Stimulated activated CD8-positive, alpha-beta memory T cell treated with anti-CD3 and anti-CD28 coated beads, Interleukin-12 subunit alpha, Interleukin-12 subunit beta, amount 100 ng/mL, for 1 hour (primary cell): ENCODE results near the gene ACSS2.

Experiments used
- DNase-seq: peaks from one replicate; pipeline ENCODE4 v3.0.0-alpha.2; 2020; ENCODE audit warnings: low read depth

Gene ACSS2

DNA sequence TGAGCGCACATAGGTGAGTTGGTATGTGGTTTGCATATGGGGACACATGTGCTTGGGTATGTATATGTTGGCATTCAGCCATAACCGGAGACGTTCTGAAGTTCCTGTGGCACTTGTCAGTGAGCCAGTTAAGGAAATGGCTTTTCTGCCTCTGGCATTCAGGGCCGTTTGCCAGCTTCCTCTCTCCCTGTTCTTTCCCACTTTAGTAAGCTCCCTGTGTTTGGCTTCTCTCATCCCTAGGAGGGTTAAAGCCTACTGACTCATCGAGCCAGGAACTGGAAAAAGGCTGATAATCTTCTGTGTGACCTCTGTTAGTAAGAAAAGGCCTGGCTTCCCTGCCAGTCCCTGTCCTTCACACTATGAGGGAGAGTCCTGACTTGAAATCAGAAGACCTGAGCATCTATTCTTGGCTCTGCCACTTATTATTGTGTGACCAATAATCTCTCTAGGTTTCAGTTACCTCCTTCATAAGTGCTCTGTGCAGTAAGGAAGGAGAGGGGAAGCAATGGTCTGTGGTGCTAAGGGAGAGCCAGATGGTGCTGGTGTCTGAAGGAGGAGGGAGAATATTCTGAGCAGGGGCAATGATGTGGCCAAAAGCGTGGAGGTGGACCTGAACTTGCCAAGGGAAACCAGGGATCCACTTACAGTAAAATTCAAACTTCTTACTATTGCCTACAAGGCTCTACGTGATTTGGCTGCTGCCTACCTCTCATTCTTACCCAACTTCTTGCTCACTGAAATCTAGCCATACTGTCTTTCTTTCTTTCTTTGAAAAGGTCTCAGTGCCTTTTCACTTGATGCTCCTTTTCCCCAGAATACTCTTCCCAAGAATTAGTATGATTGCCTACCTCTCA is 31.4 kb downstream of the ACSS2 start:
- DNase-seq, result no peak

DNA sequence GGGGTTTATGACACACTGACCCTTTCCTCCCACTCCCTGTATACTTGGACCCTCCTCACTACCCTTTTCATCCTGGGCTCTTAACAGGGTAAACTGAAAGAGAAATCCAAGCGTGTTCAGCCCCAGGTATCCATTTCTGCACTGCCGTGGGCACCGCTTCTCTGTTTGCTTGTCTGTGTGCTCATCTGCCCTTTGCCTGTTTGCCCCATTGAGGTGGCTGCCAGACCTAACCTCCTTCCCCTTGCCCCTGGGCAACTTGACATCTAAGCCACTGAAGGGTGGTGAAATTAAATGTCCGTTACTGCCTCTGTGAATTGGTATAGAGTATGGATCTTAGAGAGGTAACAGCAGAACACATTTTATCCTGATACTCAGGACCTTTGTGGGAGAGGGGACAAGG is 38.7 kb downstream of the ACSS2 start:
- DNase-seq, result no peak

DNA sequence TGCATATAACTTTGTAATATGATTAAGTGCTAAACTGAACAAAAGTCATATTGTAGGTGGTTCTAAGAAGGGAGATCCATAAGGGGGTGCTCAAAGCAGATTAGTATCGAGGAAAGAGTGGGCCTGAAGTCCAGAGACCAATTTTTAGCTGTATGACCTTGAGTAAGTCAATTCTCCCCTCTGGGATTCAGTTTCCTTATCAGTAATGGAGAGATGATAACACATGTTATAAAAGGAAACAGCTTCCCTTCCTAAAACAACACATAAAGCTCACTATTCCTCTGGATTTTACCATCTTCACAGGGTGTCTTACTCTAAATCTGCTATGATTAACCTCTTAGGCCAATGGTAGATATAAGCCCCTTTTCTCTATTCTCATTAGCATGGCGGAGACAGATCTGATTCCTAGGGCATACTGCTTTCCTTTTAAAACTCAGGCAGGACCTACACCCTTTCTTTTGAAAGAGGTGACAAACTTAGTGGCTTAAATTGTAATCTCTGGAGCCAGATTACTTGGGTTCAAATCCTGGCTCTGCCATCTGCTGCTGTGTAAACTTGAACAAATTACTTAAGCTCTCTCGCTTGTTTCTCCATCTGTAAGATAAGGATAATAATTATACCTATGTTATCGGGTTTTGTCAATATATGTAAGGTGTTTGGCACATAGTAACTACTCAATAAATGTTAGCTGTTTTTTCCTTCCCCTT is 39.5 kb downstream of the ACSS2 start:
- DNase-seq, result no peak

DNA sequence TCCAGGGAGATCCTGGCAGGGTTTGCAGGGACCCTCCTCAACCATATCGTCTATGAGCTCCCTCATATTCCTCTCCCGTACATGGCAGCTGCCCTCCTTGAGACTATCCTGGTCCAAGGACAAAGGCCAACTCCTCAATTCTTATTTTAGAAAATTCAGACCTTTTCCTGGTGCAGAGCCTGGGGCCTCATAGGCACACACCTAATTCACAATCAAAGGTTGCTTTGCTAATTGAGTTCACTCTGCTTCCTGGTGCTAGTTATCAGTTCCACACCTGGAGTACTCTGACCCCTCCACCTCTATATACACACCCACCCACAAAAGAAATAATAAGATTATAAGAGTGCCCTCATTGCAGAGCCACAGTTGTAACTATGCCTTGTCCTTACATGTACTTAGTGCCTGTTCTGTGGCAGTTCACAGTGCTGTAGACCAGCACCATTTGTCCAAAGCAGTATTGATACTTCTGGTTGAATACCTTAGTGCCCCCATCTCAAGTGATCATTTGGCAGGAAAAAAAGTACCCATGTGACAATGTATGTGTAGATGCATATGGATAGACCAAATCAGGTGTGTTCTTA is 40.5 kb downstream of the ACSS2 start:
- no peak for DNase-seq

DNA sequence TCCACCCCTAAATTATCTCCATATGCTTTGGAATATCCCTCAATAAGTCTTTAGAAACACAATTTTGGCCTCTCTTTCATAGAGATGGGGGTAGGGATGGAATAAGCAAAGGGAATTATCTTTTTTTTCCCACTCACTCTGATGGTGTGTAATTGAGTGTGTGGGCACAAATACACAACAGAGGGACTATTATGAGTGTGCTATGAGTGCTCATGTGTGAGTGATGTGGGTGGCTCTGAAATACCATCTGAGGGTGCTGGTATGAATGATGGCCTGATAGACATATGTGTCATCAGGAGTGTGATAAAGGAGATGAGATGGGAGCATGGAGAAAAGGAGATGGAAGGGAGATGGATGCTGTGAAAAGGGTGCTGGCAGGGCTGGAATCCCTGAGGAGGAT is 43.6 kb downstream of the ACSS2 start:
- DNase-seq, result no peak

DNA sequence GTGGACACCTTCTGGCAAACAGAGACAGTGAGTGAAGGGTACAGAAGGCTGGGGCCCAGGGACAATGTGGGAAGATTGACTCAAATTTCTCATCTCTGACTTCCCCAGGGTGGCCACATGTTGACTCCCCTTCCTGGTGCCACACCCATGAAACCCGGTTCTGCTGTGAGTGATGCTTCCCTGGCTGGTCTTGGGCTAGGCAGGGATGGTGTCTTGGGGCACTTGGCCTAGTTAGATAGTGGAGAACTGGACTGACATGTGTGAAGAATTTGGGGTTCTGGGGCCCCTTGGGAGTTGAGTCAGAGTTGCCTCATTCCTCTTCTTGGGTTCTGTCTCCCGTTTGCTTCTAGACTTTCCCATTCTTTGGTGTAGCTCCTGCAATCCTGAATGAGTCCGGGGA is 45.0 kb downstream of the ACSS2 start:
- DNase-seq, result no peak

DNA sequence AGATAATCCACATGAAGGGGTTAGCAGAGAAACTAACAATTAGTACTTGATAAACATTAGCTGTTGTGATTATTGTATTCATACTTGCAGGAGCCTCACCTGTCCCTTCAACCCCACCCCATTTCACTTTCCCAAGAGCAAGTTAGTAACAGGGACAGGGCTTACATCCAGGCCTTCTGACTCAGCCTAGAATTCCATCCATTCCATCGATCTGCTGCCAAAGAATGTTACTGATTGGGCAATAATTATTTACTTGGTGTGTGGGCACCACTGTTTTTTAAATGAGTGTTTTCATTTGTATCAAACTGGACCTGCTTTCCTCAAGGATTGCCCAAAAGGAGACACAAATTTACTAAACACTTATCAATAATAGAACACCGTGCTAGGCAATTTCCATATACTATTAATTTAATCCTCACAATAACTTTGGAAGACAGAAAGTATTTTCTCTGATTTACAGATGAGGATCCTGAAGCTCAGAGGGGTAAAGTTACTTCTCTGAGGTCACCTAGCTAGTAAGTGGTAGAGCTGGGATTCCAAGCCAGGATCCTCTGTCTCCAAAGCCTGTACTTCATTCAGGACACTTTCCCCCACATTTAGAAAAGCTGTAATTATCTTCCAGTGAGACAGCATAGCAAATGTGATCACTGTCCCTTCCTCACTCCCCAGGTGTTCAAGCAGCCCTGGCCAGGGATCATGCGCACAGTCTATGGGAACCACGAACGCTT is 46.4 kb downstream of the ACSS2 start:
- no peak for DNase-seq

DNA sequence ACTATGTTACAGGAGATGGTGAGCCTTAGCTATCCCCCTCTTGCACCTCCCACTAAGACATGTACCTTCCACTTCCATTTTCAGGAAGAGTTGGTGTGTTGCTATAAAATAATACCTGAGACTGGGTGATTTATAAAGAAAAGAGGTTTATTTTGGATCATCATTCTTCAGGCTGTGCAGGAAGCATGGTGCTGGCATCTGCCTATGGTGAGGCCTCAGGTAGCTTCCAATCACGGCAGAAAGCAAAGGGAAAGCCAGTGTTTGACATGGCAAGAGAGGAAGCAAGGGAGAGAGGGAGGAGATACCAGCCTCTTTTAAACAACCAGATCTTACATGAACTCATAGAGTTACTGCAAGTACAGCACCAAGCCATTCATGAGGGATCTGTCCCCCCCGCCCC is 47.0 kb downstream of the ACSS2 start:
- DNase-seq, result no peak

DNA sequence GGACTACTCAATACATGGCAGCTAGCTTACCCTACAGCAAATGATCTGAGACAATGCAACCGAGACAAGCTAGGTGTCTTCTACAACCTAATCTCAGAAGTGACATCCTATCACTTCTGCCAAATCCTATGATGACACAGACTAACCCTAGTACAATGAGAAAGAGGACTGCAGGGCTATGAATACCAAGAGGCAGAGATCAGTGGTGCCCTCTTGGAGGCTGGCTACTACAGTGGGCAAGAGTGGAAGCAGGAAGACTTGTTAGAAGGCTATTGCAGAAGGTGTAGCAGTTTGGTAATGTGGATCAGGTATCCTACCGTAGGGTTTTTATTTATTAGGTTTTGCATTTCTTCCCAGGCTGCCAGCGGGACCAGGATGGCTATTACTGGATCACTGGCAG is 48.9 kb downstream of the ACSS2 start:
- no peak for DNase-seq

DNA sequence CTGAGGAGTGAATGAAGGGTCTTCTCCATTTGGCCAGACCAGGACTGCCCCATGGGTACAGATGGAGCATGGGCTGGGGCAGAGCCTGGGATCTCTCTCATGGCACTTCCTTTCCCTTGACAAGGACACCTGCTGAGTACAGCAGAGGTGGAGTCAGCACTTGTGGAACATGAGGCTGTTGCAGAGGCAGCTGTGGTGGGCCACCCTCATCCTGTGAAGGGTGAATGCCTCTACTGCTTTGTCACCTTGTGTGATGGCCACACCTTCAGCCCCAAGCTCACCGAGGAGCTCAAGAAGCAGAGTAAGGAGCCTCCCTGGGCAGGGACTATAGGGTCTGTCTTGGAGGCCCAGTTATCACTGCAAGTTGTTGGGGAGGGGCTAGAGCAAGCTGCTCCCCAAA is 49.6 kb downstream of the ACSS2 start:
- no peak for DNase-seq

DNA sequence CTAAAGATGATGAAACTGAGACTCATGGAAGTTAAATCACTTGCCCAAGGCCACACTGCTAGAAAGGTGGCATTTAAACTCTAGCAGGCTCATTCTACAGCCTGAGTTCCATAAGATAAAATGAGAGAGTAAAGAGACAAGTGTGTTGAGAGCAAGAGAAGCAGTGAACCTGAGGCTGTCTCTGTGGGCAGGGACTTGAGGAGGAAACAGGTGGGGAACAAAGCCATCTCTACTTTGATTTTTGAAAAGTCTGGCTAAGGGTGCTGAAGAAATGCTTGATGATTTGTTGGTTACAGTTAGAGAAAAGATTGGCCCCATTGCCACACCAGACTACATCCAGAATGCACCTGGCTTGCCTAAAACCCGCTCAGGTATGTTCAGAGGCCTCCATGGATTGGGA is 50.2 kb downstream of the ACSS2 start:
- DNase-seq, result no peak

DNA sequence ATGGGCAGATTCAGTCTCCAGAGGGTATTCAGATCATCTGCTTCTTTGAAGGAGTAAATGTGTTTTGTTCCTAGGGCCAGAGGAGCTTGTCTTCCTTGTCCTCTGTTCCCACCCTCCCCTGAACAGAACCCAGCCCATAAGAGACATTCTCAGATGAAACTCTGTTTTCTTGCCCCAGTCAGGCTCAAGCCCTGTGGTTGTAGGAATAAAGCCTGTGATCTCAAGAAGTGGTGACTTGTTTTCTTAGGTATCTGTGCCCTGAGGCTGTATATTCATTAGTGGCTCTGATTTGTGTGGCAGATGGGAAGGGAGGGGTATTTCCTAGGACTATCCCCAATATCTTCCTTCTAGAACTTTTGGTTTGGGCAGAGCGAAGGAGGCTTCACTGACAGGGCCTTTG is 51.3 kb downstream of the ACSS2 start:
- no peak for DNase-seq

DNA sequence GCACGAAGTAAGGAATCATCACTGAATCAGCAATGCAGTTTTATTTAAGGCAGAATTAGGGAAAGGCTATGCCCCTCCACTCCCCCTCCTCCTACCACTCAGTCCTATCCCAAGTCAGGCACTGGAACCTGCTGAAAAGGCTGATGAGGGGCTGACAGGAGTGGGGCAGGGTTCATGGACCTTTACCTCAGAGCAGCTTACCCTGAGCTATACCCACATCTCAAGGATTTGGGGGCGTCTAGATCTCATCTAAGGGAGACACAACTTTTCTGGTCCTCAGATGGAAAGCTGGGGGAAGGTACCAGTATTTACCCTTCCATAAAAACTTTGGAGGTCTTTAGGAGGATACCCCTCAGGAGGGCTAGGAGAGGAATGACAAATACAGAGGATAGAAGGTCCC is 52.0 kb downstream of the ACSS2 start:
- DNase-seq, result no peak

DNA sequence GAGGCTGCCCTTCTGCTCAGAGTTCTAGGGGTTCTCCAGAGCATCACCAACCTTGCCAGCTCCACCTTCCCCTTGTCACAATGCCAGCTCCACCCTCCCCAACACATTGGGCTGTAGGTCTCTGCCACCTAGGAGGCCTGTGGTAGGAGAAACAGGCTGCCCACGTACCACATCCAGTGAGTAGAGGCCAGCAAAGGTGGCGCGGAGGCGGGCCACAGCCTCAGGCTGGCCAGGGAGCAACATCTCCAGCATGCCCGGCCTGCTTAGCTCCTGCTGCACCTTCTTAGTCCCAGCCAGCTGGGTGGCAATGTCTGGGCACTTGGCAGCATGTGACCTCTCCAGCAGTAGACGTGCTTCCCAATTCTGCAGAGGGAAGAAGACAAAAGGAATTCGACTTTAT is 55.4 kb downstream of the ACSS2 start:
- no peak for DNase-seq

DNA sequence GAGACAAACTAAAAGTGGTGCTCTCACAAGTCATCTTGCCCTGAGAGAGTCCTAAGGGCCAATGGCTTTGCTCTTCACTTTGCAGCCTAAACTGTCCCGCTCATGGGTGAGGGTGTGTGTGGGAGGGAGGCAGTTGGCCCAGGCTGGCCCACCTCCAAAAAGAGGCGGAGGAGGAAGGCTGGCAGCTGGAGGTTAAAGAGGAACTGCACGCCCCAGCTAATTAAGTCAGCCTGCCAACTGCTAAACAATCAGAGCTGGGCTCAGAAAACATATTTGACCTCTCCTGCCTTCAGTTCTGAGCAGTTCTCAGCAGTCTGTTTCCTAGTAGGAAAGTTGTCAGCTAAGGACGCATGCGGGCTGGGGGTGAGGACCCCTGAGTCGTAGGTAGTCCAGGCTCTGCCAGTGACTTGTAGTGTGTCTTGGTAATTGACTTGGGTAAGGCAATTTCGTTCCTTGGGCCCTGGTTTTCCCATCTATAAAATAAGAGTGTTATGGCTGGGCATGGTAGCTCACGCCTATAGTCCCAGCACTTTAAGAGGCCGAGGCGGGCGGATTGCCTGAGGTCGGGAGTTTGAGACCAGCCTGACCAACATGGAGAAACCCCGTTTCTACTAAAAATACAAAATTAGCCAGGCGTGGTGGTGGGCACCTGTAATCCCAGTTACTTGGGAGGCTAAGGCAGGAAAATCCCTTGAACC is 62.2 kb downstream of the ACSS2 start:
- no peak for DNase-seq

DNA sequence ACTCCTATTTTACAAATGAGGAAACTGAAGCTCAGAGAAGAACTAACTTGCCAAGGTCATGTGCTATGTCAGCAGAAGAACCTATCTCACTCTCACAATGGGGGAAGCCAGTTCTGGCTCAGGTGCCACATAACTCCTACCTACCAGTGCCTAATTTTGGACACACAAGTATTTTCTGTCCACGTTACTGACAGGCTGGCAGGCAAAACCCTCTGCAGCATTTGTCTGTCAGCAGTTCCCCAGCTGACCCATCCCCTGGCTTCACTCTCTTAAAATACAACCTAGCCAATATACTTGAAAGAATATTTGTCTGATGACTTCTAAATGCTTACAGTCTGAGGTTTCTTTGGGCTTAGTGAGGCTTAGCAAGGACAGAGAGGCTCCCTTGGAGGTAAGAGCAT is 63.7 kb downstream of the ACSS2 start:
- DNase-seq, result no peak

DNA sequence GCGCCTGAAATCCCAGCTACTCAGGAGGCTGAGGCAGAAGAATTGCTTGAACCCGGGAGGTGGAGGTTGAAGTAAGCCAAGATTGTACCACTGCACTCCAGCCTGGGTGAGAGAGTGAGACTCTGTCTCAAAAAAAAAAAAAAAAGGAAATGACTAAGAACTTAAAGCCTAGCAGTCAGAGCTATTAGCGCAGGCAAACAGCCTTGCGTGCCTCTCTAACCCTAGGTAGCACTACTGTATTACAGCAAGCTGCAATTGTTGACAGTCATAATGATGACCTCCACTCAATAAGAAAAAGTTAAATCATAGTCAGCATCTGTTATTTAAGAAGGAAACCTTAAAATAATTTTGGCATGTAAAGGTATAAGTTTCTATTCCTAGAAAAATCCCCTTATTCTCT is 64.8 kb downstream of the ACSS2 start:
- DNase-seq, result no peak

DNA sequence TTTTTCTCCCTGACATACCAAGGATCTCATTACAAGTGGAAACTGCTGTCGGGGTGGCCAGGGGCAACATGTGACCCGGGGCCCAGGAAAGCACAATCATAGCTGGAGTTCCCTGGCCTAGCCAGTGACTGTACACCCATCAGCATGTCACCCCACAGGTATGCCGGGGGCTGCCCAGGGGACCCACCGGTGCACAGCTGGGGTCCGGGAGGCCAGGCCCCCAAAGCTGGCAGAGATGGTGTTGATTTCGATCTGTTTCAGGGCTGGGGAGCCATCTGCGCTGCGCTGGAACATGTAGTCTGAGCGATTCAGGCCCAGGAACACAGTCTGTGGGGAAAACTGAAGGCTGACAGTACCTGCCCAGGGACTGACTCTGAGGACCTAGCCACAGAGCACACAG is 65.9 kb downstream of the ACSS2 start:
- DNase-seq, result no peak

DNA sequence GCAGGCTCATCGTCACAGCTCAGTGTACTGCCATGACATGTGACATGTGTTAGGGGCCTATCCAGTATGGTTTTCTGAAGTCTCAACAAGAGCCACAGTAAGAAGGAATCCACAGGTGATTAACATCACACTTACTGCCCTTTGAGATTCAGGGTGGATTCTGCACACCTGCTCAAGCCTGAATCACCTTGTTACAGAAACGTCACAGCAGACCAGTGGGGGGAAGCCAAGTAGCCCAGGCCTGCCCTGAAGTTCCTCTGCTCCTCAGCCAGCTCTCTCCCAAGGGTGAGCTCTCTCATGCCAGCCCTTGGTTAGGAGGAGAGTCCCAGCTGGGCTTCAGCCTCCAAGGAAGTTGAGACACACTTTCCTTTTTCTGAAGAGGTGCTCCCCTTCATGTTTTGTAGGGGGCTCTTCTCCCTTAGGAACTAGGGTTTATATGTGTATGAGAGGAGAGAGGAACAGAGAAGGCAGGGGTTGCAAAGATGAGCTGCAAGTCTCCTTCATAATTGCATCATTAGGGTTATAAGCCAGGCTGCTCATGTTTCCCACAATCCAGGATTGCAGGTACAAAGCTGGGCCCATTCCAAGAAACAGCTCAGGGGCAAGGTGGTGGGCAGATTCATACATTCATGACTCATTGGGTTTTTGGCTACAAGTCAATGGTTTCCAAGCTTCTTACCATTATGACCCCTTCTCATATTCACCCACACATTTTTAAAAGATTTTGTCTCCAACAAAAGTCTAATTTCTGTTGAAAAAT is 67.6 kb downstream of the ACSS2 start:
- no peak for DNase-seq

DNA sequence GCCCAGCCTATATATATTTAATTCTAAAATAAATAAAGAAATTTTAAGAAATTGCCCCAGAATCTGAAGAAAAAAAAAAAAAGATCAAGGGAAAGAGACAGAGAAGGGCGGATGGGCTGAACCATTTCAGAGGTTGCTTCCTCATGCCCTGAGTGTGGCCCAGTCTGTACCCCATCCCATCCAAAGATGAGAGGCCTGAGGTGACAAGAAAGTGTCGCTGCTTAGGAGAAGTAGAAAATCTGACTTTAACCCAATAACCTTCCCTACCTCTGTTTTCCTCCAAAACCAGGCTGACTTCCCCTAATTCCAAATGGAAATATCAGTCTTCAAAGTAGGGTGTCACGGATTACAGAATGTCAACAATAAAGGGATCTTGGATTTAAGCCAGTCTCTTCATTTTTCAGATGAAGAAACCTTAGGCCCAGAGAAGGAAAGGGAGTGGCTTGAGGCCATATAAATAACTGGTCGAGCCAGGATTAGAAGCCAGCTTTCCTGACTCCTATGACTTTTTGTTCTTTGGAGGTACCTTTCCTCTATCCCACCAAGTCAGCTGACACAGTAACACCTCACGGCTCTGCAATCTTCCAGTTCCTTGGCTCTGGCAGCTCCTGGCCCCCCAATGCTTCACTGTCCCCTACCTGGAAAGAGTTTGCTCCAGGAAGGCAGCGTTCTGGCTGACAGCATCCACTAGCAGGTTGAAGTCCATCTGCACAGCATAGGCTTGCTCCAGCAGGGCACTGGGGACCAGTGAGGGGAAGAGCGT is 69.1 kb downstream of the ACSS2 start:
- no peak for DNase-seq

DNA sequence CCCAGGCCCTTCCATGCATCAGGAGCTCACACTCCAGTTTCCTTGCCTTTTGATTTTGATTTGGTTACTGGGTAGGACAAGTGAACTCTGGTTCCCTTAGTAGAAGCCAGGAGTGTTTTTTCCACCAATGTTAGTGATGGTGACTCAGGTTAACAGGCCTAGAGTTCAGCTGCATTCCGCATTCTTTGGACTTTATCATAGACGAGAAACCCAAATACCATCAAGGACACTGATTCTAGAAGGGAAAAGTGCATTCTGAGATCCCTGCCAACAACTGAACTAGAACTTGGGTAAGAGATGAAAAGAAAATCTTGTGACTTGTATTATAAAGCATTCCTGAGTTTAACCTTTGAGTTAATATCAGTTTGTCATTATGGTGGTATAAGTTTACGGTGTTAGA is 70.2 kb downstream of the ACSS2 start:
- no peak for DNase-seq
